ENCODE measurements around the gene CFAP61.

DNA sequence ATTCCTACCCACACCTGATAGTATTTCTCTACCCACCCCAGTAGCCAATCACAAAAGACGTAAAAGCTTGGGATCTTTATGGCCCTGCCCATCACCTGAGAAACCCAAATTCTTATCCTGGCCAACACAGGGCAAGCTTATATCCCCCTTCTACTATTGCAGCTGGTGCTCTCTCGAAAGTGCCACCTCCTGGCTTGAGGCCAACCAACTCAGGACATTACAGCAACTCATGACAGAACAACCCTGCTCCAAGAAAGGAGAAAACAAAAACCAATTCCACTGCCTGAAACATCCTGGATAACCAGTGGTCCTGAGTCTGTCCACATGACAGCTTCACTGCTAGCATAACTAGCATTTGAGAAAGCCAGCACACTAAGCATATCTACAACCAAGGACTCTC is 97.9 kb downstream of the CFAP61 start:
- TF ChIP-seq POLR2A (IDR thresholded peaks at IDR 0.05; ENCODE audit: extremely low read depth, insufficient read length): no peak
- TF ChIP-seq, protein P1, sequence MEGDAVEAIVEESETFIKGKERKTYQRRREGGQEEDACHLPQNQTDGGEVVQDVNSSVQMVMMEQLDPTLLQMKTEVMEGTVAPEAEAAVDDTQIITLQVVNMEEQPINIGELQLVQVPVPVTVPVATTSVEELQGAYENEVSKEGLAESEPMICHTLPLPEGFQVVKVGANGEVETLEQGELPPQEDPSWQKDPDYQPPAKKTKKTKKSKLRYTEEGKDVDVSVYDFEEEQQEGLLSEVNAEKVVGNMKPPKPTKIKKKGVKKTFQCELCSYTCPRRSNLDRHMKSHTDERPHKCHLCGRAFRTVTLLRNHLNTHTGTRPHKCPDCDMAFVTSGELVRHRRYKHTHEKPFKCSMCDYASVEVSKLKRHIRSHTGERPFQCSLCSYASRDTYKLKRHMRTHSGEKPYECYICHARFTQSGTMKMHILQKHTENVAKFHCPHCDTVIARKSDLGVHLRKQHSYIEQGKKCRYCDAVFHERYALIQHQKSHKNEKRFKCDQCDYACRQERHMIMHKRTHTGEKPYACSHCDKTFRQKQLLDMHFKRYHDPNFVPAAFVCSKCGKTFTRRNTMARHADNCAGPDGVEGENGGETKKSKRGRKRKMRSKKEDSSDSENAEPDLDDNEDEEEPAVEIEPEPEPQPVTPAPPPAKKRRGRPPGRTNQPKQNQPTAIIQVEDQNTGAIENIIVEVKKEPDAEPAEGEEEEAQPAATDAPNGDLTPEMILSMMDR (IDR thresholded peaks at IDR 0.05; ENCODE audit: low read depth, low read length): no peak

Measured in NB4 (cell line).